Ishikawa (cell line): ENCODE results near the gene C19orf33.

Source experiments
- CEBPB ChIP-seq: IDR thresholded peaks from 2 replicates; pipeline ENCODE4 v1.6.1; 2012
- CREB1 ChIP-seq: IDR thresholded peaks from 2 replicates; pipeline ENCODE4 v1.6.1; 2012; ENCODE audit warnings: low read depth
- EGR1 ChIP-seq: IDR thresholded peaks from 2 replicates; pipeline ENCODE4 v1.6.1; 2012
- EP300 ChIP-seq: IDR thresholded peaks from 2 replicates; pipeline ENCODE4 v1.6.1; 2012; ENCODE audit warnings: borderline replicate concordance
- FOXM1 ChIP-seq: IDR thresholded peaks from 2 replicates; pipeline ENCODE4 v1.6.1; 2012; ENCODE audit warnings: low read depth, borderline replicate concordance
- NFIC ChIP-seq: IDR thresholded peaks from 2 replicates; pipeline ENCODE4 v1.6.1; 2012
- RAD21 ChIP-seq: IDR thresholded peaks from 2 replicates; pipeline ENCODE4 v1.6.1; 2012; ENCODE audit warnings: low read depth
- TAF1 ChIP-seq: IDR thresholded peaks from 2 replicates; pipeline ENCODE4 v1.6.1; 2012; ENCODE audit warnings: low read depth, mild to moderate bottlenecking
- TCF12 ChIP-seq: IDR thresholded peaks from 2 replicates; pipeline ENCODE4 v1.6.1; 2012; ENCODE audit warnings: low read depth
- TEAD4 ChIP-seq: IDR thresholded peaks from 2 replicates; pipeline ENCODE4 v1.6.1; 2012
- USF1 ChIP-seq: IDR thresholded peaks from 2 replicates; pipeline ENCODE4 v1.6.1; 2012
- YY1 ChIP-seq: IDR thresholded peaks from 2 replicates; pipeline ENCODE4 v1.6.1; 2012; ENCODE audit warnings: low read depth
- ZBTB7A ChIP-seq: IDR thresholded peaks from 2 replicates; pipeline ENCODE4 v1.6.1; 2012; ENCODE audit warnings: low read depth
- TF ChIP-seq, protein P1 (sequence below): IDR thresholded peaks from 2 replicates; pipeline ENCODE4 v1.6.1; 2012
- TF ChIP-seq, protein P2 (sequence below): IDR thresholded peaks from 2 replicates; pipeline ENCODE4 v1.6.1; 2012; ENCODE audit warnings: low read depth, mild to moderate bottlenecking

C19orf33 gene

GRCh38 chr19:38318660-38319059 lies 14.6 kb downstream of the C19orf33 start:
- TF ChIP-seq RAD21 (no peak), ZBTB7A (no peak), FOXM1 (no peak), EGR1 (no peak), CREB1 (no peak), TAF1 (no peak), TCF12 (no peak), CEBPB (no peak), USF1 (no peak), YY1 (no peak), TEAD4 (no peak)
- TF ChIP-seq, protein P1, sequence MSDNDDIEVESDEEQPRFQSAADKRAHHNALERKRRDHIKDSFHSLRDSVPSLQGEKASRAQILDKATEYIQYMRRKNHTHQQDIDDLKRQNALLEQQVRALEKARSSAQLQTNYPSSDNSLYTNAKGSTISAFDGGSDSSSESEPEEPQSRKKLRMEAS: no peak

- TF ChIP-seq, protein P1: no peak
- TF ChIP-seq TCF12 (no peak), CEBPB (no peak)
Measured at GRCh38 chr19:38319421-38320258, 15.6 kb downstream of the C19orf33 start, which contains the start of gene KCNK6. Gene KCNK6, plus strand, starts transcription at chr19:38319845. Its CDS starts 106 bp downstream, at chr19:38319951.

- TF ChIP-seq ZBTB7A: no peak
- TF ChIP-seq USF1: no peak
- TF ChIP-seq, protein P1: no peak
- TF ChIP-seq, protein P2, sequence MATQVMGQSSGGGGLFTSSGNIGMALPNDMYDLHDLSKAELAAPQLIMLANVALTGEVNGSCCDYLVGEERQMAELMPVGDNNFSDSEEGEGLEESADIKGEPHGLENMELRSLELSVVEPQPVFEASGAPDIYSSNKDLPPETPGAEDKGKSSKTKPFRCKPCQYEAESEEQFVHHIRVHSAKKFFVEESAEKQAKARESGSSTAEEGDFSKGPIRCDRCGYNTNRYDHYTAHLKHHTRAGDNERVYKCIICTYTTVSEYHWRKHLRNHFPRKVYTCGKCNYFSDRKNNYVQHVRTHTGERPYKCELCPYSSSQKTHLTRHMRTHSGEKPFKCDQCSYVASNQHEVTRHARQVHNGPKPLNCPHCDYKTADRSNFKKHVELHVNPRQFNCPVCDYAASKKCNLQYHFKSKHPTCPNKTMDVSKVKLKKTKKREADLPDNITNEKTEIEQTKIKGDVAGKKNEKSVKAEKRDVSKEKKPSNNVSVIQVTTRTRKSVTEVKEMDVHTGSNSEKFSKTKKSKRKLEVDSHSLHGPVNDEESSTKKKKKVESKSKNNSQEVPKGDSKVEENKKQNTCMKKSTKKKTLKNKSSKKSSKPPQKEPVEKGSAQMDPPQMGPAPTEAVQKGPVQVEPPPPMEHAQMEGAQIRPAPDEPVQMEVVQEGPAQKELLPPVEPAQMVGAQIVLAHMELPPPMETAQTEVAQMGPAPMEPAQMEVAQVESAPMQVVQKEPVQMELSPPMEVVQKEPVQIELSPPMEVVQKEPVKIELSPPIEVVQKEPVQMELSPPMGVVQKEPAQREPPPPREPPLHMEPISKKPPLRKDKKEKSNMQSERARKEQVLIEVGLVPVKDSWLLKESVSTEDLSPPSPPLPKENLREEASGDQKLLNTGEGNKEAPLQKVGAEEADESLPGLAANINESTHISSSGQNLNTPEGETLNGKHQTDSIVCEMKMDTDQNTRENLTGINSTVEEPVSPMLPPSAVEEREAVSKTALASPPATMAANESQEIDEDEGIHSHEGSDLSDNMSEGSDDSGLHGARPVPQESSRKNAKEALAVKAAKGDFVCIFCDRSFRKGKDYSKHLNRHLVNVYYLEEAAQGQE: no peak
- no peak for TF ChIP-seq CEBPB
- no peak for TF ChIP-seq CREB1
- no peak for TF ChIP-seq EP300
Measured at GRCh38 chr19:38320969-38321339, 16.9 kb downstream of the C19orf33 start.

- TF ChIP-seq EP300 (no peak), NFIC (no peak), CEBPB (no peak), RAD21 (no peak), CREB1 (no peak), TAF1 (no peak), FOXM1 (no peak), ZBTB7A (no peak), YY1 (no peak), TEAD4 (no peak), TCF12 (no peak), USF1 (no peak), EGR1 (no peak)
- TF ChIP-seq, protein P2: no peak
- TF ChIP-seq, protein P1: no peak
Measured at GRCh38 chr19:38321646-38322196, 17.7 kb downstream of the C19orf33 start.

DNA sequence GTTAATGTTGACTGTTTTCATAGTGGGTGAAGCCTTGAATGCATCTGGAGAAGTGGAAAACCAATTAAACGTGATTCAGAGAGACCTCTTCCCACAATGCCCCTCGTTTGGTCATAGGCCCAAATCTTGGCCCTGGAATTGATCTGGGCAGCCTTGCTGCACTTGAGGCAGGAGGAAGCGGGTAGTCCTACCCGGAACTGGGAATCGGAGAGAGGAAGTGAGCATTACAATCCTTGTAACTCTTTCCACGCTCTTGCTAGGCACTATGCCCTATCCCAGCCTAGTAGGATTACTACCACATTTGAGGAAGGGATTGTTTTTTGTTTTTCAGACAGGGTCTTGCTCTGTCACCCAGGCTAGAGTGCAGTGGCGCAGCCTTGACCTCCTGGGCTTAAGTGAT lies 19.2 kb downstream of the C19orf33 start:
- TF ChIP-seq TAF1: no peak
- no peak for TF ChIP-seq CEBPB
- no peak for TF ChIP-seq TCF12
- no peak for TF ChIP-seq CREB1
- TF ChIP-seq ZBTB7A: no peak
- no peak for TF ChIP-seq NFIC
- TF ChIP-seq, protein P2: no peak
- TF ChIP-seq TEAD4: no peak
- TF ChIP-seq YY1: no peak
- no peak for TF ChIP-seq EGR1
- no peak for TF ChIP-seq USF1
- no peak for TF ChIP-seq FOXM1
- no peak for TF ChIP-seq RAD21
- no peak for TF ChIP-seq EP300
- TF ChIP-seq, protein P1: no peak
